Left lung (tissue), 10 donors: Measurements from ENCODE around the gene MACROD2. TPM values are rescaled to one million over a fixed set of nuclear protein-coding genes. Genes with fewer than 3 reads are reported as not detected.

Experiments
- ATAC-seq: fragments of 200-7000 bp; cut with Tn5 transposase; one replicate; pipeline ENCODE4 v1.9.1; 2020; ENCODE audit warnings: moderate library complexity
- DNase-seq, 4 donors: peaks; one replicate each; pipeline ENCODE4 v3.0.0-alpha.2; 2013 to 2020
- H3K27ac ChIP-seq, 2 donors: fragments of 200-600 bp; sonication (generic) in 1 of 2; one replicate each; pipeline versions ENCODE4 v1.5.0 to v1.8.0; 2020 to 2021
- H3K27me3 ChIP-seq, 2 donors: fragments of 200-600 bp; sonication (generic) in 1 of 2; one replicate each; pipeline versions ENCODE4 v1.5.0 to v1.8.0; 2020 to 2021
- H3K36me3 ChIP-seq, 2 donors: fragments of 200-600 bp; sonication (generic) in 1 of 2; one replicate each; pipeline versions ENCODE4 v1.5.0 to v1.8.0; 2020 to 2021
- H3K4me1 ChIP-seq, 2 donors: fragments of 200-600 bp; one replicate each; pipeline ENCODE4 v1.8.0; 2021
- H3K4me3 ChIP-seq, 2 donors: fragments of 200-600 bp; sonication (generic) in 1 of 2; one replicate each; pipeline versions ENCODE4 v1.5.0 to v1.8.0; 2020 to 2021; ENCODE audit warnings: mild to moderate bottlenecking in 1 of 2
- H3K9me3 ChIP-seq, 2 donors: fragments of 200-600 bp; sonication (generic) in 1 of 2; one replicate each; pipeline versions ENCODE4 v1.5.0 to v1.8.0; 2020 to 2021
- CTCF ChIP-seq, 2 donors: fragments of 200-600 bp; sonication (generic) in 1 of 2; IDR thresholded peaks; one replicate each; pipeline versions ENCODE4 v1.5.0 to v1.8.0; 2021; ENCODE audit warnings: antibody characterized with exemption in 2 of 2
- intact Hi-C, 2 donors: fragments of 100-400 bp; cut with DNase I; formaldehyde crosslinking; loops; one replicate each; pipeline versions ENCODE4 v1.11.2 to v1.14.2; 2022
- polyA plus RNA-seq, 6 donors: library from polyadenylated mRNA; unstranded; fragments of 120-200 nt; gene quantifications; one replicate each; pipeline ENCODE4 v1.2.1, GENCODE V29; 2013; ENCODE audit not compliant: insufficient read length in 6 of 6
- total RNA-seq, 2 donors: library from RNA; stranded (reverse); fragmentation: NEBNext Ultra II Directional; extraction: Animal tissue kit (Norgen Biotek cat#: 25700); gene quantifications; one replicate each; pipeline ENCODE4 v1.2.1, GENCODE V29; 2021
- donor health status: DM: no; HTN: yes; CAD: no.
- donor health status: DM: no; HTN: no; CAD: no.

MACROD2 gene
- total and polyA plus RNA-seq, 8 donors = 6.1 to 23.6 (median 8.9) TPM

GRCh38 chr20:15332711-15333160 is 1337.4 kb downstream of the MACROD2 start:
- H3K36me3 ChIP-seq = no peaks in the 10 kb centered on the region
- TF ChIP-seq CTCF (IDR thresholded peaks at IDR 0.05) = no peak
- no peak overlapping the region for H3K4me3 ChIP-seq
- H3K27me3 ChIP-seq = no peaks in the 10 kb centered on the region
- intact Hi-C loops = no loop called here
- H3K27ac ChIP-seq = no peak overlapping the region
- H3K9me3 ChIP-seq = no peaks in the 10 kb centered on the region
- no peaks in the 10 kb centered on the region for H3K4me1 ChIP-seq
- no peak for DNase-seq
- ATAC-seq = no peak

- no peak for DNase-seq
- no peaks in the 10 kb centered on the region for H3K4me1 ChIP-seq
- no peaks in the 10 kb centered on the region for H3K27me3 ChIP-seq
- no peak for ATAC-seq
- H3K27ac ChIP-seq = no peak overlapping the region
- no peaks in the 10 kb centered on the region for H3K36me3 ChIP-seq
- no peaks in the 10 kb centered on the region for H3K9me3 ChIP-seq
- TF ChIP-seq CTCF (IDR thresholded peaks at IDR 0.05) = no peak
- intact Hi-C loops = no loop called here
- no peak overlapping the region for H3K4me3 ChIP-seq
These were observed 1337.9 kb downstream of the MACROD2 start for GRCh38 chr20:15333170-15333569.

- Histone ChIP-seq H3K27ac (no peak overlapping the region), H3K4me1 (no peaks in the 10 kb centered on the region), H3K27me3 (no peaks in the 10 kb centered on the region), H3K4me3 (no peak overlapping the region), H3K36me3 (no peaks in the 10 kb centered on the region), H3K9me3 (no peaks in the 10 kb centered on the region)
- TF ChIP-seq CTCF (IDR thresholded peaks at IDR 0.05) = no peak
- ATAC-seq (no peak), DNase-seq (no peak)
- intact Hi-C loops = no loop called here
These were observed 1340.7 kb downstream of the MACROD2 start for GRCh38 chr20:15336011-15336410.

- no peaks in the 10 kb centered on the region for H3K9me3 ChIP-seq
- no peak overlapping the region for H3K4me3 ChIP-seq
- H3K36me3 ChIP-seq = no peaks in the 10 kb centered on the region
- H3K27ac ChIP-seq = no peak overlapping the region
- DNase-seq (no peak), ATAC-seq (no peak)
- H3K4me1 ChIP-seq = no peaks in the 10 kb centered on the region
- TF ChIP-seq CTCF (IDR thresholded peaks at IDR 0.05) = no peak
- intact Hi-C loops = no loop called here
- no peaks in the 10 kb centered on the region for H3K27me3 ChIP-seq
These were observed 1341.2 kb downstream of the MACROD2 start for GRCh38 chr20:15336536-15336935.

GRCh38 chr20:15339264-15339663 is 1343.9 kb downstream of the MACROD2 start:
- Histone ChIP-seq H3K4me3 (no peak overlapping the region), H3K27ac (no peak overlapping the region), H3K27me3 (no peaks in the 10 kb centered on the region), H3K4me1 (no peaks in the 10 kb centered on the region), H3K9me3 (no peaks in the 10 kb centered on the region), H3K36me3 (no peaks in the 10 kb centered on the region)
- intact Hi-C loops = no loop called here
- ATAC-seq (no peak), DNase-seq (no peak)
- no peak for TF ChIP-seq CTCF (IDR thresholded peaks at IDR 0.05)
